ENCODE results near the gene KLF15.

The KLF15 gene

DNA sequence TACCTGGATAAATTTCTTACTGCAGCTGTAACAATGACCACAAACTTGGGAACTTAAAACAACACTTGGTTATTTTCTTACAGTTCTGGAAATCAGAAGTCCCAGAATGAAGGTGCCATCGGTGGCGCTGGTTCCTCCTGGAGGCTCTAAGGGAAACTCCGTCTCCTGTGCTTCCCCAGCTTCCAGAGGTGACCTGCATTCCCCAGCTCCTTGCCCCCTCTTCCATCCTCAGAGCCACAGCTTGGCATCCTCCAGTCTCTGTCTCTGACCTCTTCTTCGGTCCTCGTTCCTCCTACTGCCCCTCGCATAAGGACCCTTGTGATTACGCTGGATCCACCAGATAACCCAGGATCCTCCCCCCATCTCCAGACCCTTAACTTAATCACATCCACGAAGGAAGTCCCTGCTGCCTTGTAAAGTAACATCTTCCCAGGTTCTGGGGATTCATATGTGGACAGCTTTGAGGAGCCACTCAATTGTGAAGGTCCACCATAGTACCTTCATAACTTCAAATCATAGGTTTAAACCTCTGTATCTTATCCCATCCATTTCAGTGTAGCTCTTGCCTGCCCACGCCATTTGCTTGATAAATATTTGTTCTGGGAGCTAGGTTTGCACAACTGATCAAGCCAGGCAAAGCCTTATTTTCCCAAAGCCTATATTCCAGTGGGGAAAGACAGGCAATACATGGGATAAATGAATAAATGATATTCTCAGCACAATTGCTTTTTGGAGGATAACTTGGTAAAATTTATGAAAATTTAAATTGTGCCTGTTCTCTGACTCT lies 34.8 kb downstream of the KLF15 start:
- TF ChIP-seq TAF1 (IDR thresholded peaks at IDR 0.05; ENCODE audit: borderline replicate concordance, low read depth, low read length) (no peak), POLR2A (IDR thresholded peaks at IDR 0.05; ENCODE audit: low read depth, low read length) (no peak), POLR2AphosphoS5 (IDR thresholded peaks at IDR 0.05; ENCODE audit: low read depth, low read length) (no peak)
- FAIRE-seq, result no peak
- DNase-seq (ENCODE audit: insufficient read length), result no peak

DNA sequence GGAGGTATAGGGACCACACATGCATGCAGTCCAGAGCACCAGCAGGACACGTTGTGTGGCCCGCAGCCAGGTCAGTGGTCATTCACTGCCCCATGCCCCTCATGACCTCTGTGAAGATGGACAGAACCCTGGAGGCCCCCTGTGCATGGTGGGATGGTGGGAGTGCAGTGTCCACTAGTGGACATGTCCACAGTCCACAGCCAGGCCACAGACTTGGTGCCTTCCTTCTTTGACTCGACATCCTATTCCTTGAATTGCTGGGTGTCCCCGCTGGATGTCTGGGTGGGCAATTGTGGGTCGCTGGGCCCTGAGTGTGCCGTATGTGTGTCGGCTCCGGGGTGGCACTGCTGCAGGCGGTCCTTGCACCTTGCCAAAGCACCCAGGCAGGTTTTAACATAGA lies 35.7 kb downstream of the KLF15 start:
- FAIRE-seq, result no peak
- no peak for TF ChIP-seq POLR2A (IDR thresholded peaks at IDR 0.05; ENCODE audit: low read depth, low read length)
- no peak for TF ChIP-seq POLR2AphosphoS5 (IDR thresholded peaks at IDR 0.05; ENCODE audit: low read depth, low read length)
- no peak for TF ChIP-seq TAF1 (IDR thresholded peaks at IDR 0.05; ENCODE audit: borderline replicate concordance, low read depth, low read length)
- no peak for DNase-seq (ENCODE audit: insufficient read length)

DNA sequence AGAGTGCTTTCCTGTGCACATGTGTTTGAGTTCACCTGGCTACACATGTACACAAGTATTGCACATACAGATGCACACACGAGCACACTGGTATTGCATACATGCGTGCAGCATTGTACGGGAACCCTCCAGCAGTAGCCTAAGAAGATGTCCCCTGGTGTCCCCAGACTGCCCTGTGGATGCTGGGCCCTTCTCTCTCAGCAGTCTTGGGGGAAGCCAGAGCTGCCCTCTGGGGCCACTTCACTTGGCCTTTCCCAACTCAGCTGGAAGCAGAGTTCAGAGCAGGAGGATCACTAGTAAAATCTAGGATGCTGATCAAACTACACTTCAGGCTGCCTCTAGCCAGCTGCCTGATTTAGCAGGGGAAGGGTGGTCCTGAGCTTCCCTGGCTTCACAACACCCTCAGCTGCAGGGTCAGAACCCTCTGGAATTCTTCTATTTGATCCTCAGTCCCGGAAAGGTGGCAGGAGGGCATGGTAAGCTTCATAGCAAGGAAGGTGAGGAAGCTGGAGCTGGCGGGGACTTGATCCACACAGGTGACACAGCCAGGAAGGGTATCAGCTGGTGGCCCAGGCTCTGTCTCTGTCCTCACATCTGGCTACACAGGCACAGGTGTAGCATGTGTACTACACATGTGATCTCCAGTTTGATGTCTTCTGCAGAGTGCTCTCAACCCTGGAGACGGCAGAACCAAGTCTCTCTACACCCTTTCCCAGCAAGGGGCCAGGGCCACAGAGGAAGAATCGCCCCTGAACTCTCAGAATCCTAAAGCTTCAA lies 36.5 kb downstream of the KLF15 start:
- no peak for FAIRE-seq
- TF ChIP-seq POLR2A (IDR thresholded peaks at IDR 0.05; ENCODE audit: low read depth, low read length) (no peak), POLR2AphosphoS5 (IDR thresholded peaks at IDR 0.05; ENCODE audit: low read depth, low read length) (no peak), TAF1 (IDR thresholded peaks at IDR 0.05; ENCODE audit: borderline replicate concordance, low read depth, low read length) (no peak)
- DNase-seq (ENCODE audit: insufficient read length), result no peak

DNA sequence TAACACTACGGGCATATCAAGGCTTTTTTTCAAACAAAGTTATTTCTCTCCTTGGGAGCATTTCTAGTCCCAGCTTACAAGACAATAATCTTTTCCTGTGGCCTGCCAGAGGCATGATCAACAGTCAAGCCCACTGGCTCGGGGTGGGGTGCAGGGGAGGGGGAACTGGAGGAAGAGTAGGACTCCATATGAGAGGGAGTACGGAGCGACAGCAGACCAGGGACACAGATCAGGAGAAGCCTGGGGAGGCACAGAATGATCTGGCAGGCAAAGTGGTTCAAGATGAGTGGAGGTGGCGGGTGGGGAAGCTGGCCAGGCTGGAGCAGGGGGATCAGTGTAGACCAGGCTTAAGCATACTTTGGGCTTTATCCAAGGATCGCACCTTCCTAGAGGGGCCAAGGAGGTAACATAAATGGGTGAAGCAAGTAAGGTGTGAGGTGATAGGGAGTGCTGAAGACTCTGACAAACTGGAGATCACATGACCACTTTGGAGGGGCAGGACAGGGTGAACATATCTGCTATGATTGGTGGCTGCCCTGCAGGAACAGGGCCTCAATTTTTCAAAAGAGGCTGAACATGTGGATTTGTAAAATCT lies 37.4 kb downstream of the KLF15 start:
- FAIRE-seq (no peak), DNase-seq (ENCODE audit: insufficient read length) (no peak)
- TF ChIP-seq POLR2AphosphoS5 (IDR thresholded peaks at IDR 0.05; ENCODE audit: low read depth, low read length), result no peak
- TF ChIP-seq TAF1 (IDR thresholded peaks at IDR 0.05; ENCODE audit: borderline replicate concordance, low read depth, low read length), result no peak
- no peak for TF ChIP-seq POLR2A (IDR thresholded peaks at IDR 0.05; ENCODE audit: low read depth, low read length)

DNA sequence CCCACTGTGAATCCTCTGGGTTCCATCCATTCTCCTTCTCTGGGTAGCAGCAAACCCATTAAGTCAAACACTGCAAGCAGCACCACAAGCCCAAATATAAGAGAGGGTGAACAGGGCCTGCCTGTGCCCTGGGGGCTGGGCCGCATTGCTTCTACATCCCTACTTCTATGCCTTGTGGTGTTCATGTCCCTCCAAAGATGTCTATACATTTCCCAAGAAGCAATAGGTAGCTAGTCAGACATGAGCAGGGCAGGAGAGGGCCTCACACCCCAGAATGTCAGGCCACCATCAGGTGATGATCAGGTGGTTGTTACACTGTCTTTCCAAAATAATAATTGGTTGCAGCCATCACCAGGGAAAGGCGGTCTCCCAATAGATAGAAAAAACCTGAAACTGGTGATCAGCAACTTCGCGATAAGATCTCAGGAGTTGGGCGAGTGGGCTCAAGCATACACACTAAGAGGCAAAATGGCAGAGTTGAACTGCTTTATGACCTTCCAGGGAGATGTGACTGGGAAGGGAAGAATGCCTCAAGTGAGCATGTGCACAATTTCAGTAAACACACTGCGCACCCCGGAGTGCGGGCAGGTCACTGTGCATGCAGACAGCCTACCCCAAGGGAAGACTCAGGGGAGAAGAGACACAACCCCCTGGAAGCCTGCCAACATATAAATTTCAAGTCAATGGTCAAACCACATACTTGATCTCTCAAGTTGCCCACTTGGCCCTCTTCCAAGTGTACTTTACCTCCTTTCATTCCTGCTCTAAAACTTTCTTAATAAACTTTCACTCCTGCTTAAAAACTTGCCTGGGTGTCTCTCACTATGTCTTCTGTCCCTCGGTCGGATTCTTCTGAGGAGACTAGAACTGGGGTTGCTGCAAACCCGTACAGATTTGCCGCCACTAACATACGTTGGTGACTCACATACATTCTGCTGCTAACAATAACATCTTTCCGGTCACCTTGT lies 39.9 kb downstream of the KLF15 start:
- no peak for FAIRE-seq
- no peak for TF ChIP-seq POLR2AphosphoS5 (IDR thresholded peaks at IDR 0.05; ENCODE audit: low read depth, low read length)
- no peak for TF ChIP-seq POLR2A (IDR thresholded peaks at IDR 0.05; ENCODE audit: low read depth, low read length)
- TF ChIP-seq TAF1 (IDR thresholded peaks at IDR 0.05; ENCODE audit: borderline replicate concordance, low read depth, low read length), result no peak
- no peak for DNase-seq (ENCODE audit: insufficient read length)

DNA sequence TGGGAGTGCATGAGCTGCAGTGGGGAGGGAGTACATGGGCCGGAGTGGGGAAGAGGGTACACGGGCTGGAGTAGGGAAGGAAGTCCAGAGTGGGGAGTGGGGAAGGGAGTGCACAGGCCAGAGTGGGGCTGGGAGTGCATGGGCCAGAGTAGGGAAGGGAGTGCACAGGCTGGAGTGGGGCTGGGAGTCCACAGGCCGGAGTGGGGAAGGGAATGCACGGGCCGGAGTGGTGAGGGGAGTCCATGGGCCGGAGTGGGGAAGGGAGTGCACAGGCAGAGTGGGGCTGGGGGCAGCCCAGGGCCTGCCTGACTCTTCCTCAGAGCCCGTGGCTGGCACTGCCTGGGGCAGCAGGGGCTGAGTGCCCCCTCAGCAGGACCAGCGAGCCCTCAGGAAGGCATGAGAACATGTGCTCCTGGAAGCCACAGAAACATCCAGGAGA lies 40.7 kb downstream of the KLF15 start:
- FAIRE-seq (no peak), DNase-seq (ENCODE audit: insufficient read length) (no peak)
- no peak for TF ChIP-seq TAF1 (IDR thresholded peaks at IDR 0.05; ENCODE audit: borderline replicate concordance, low read depth, low read length)
- TF ChIP-seq POLR2AphosphoS5 (IDR thresholded peaks at IDR 0.05; ENCODE audit: low read depth, low read length), result no peak
- TF ChIP-seq POLR2A (IDR thresholded peaks at IDR 0.05; ENCODE audit: low read depth, low read length), result no peak

GRCh38 chr3:126316031-126316461 lies 41.2 kb downstream of the KLF15 start:
- TF ChIP-seq TAF1 (IDR thresholded peaks at IDR 0.05; ENCODE audit: borderline replicate concordance, low read depth, low read length), result no peak
- no peak for TF ChIP-seq POLR2A (IDR thresholded peaks at IDR 0.05; ENCODE audit: low read depth, low read length)
- no peak for TF ChIP-seq POLR2AphosphoS5 (IDR thresholded peaks at IDR 0.05; ENCODE audit: low read depth, low read length)
- FAIRE-seq, result no peak
- no peak for DNase-seq (ENCODE audit: insufficient read length)

DNA sequence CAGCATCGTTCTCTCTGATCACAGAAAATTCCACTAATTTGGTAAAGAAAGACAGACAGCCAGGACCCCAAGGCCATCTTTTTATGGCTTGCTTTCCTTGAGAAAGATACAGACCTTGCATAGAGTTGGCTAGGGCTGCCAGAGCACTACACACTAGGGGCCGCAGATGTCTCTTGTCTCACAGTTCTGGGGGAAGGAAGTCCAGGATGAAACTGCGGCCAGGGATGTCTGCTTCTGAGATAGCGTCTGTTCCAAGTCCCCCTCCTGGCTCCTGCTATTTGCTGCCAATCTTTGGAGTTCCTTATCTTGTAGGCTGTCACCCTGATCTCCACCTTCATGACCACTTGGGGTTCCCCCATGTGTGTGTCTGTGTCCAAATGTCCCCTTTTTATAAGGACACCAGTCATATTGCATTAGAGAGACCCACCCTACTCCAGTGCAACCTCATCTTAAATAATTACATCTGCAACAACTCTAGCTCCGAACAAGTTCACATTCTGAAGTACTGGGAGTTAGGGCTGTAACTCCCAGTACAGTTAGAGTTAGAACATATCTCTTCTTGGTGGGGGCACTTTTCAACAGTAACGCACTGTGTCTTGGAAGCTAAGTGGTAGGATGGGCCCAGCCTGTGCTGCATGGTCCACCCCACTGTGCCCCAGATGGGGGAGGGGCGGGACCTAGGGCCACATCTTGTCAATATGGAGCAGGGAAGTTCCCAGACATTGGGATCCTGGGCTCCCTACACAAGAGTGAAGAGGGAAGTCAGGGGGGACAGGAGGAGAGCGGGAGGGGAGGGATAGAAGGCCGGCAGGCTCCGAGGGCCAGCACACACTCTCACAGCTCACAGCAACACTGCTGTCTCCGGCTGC lies 42.2 kb downstream of the KLF15 start:
- DNase-seq (ENCODE audit: insufficient read length) (no peak), FAIRE-seq (no peak)
- no peak for TF ChIP-seq TAF1 (IDR thresholded peaks at IDR 0.05; ENCODE audit: borderline replicate concordance, low read depth, low read length)
- TF ChIP-seq POLR2AphosphoS5 (IDR thresholded peaks at IDR 0.05; ENCODE audit: low read depth, low read length), result no peak
- no peak for TF ChIP-seq POLR2A (IDR thresholded peaks at IDR 0.05; ENCODE audit: low read depth, low read length)

DNA sequence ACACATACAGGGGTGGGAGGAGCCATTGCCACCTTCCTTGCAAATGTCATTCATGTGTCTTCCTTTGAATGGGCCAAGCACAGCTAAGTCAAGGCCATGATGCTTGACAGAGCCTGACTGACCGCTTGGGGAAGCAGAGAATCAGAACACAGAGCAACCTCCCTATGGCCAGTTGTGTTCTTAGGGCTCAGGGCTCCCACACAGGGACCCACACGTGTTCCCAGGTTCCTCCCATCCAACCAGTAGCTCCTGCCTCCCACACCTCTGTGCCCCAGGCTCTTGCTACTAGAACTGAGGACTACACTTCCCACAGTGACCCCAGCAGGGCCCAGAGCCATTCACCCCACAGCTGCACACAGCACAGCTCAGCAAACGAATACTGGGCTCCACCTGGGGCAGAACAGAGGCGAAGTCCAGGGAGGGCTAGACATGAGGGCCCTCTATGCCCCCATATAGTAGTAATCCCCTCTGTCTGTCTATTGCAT lies 42.9 kb downstream of the KLF15 start:
- TF ChIP-seq POLR2AphosphoS5 (IDR thresholded peaks at IDR 0.05; ENCODE audit: low read depth, low read length) (no peak), POLR2A (IDR thresholded peaks at IDR 0.05; ENCODE audit: low read depth, low read length) (no peak), TAF1 (IDR thresholded peaks at IDR 0.05; ENCODE audit: borderline replicate concordance, low read depth, low read length) (no peak)
- DNase-seq (ENCODE audit: insufficient read length), result no peak
- FAIRE-seq, result no peak
